ENCODE measurements around the gene DNASE1L2. TPM values are rescaled to one million over a fixed set of nuclear protein-coding genes. Genes with fewer than 3 reads are reported as not detected.
A peak's percentile ranks its signal among the peaks of the same experiment; 100 is the strongest.

Gene DNASE1L2
- total and polyA plus RNA-seq, 5 donors from 2014 or later, result 0.37 TPM; not detected in 4

DNA sequence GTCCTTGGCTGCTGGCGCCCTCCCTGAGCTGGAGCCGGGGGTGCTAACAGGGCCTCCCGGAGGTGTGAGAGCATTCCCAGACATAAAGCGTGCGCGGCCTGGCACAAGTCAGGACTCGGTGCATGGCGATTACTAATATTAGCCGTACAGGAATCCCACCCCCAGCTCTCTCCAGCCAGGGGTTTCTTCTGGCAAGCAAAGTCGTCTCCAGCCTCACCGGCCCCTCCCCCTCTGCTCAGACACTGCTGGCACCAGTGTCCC, 44.9 kb upstream of the DNASE1L2 start:
- peaks cover 0 to 7% (median 2%) of the 10 kb centered on the region in 4 donors for H3K4me1 Mint-ChIP-seq
- Histone ChIP-seq H3K4me1 (ENCODE audit: control insufficient read depth, insufficient read depth, low read length, poor library complexity, severe bottlenecking) (peaks cover 13% of the 10 kb centered on the region), H3K27ac (ENCODE audit: insufficient read depth, low read length, poor library complexity, severe bottlenecking) (no peak overlapping the region), H3K4me3 (ENCODE audit: low read depth, low read length) (no peak overlapping the region), H3K36me3 (ENCODE audit: control insufficient read depth, insufficient read depth, low read length) (no peaks in the 10 kb centered on the region), H3K9me3 (ENCODE audit: control insufficient read depth in 2 of 2, low read length in 2 of 2) (no peaks in the 10 kb centered on the region), H3K27me3 (ENCODE audit: control insufficient read depth, insufficient read depth, low read length) (peaks cover 2% of the 10 kb centered on the region)
- H3K27me3 Mint-ChIP-seq, result peaks cover 8% of the 10 kb centered on the region
- DNase-seq, result no peak
- H3K4me3 Mint-ChIP-seq, result peak overlapping the region in 1 of 4 donors; percentile 33
- no peak overlapping the region for H3K27ac Mint-ChIP-seq
- no peak for ATAC-seq (ENCODE audit: low read depth in 2 of 2)
- H3K9me3 Mint-ChIP-seq, result no peaks in the 10 kb centered on the region
- H3K36me3 Mint-ChIP-seq, result no peaks in the 10 kb centered on the region

DNA sequence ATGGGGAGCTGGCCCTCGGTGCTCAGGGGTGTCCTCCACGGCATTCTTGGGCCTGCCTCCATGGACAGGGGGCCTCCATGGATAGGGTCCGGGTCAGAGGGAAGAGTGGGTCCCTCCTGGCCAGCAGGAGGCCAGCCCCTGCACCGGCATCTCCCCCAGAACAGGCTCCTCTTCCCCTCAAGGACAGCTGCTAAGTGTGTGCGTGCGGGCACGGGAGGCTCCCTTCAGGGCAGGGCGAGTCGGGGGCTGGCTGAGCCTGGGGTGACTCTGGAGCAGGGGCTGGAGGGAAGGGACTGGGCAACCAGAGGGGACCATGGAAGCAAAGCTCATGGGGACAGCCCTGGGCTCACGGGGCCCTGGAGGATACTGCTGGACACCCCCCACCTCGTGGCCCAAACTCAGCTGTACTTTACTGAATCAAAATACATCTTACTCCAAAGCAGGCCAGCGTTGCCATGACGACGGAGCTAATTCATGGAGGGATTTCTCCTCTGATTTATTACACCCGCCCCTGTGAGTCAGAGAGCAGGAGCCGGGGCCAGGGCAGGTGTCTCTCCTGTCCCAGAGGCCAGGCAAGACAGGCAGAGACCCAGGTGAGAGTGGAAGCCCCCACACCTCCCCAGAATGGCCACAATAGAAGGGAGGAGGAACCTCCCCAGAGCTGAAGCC, 41.9 kb upstream of the DNASE1L2 start:
- Histone ChIP-seq H3K27ac (ENCODE audit: insufficient read depth, low read length, poor library complexity, severe bottlenecking) (no peak overlapping the region), H3K9me3 (ENCODE audit: control insufficient read depth in 2 of 2, low read length in 2 of 2) (no peaks in the 10 kb centered on the region), H3K27me3 (ENCODE audit: control insufficient read depth, insufficient read depth, low read length) (peaks cover 12% of the 10 kb centered on the region), H3K4me1 (ENCODE audit: control insufficient read depth, insufficient read depth, low read length, poor library complexity, severe bottlenecking) (peaks cover 20% of the 10 kb centered on the region), H3K4me3 (ENCODE audit: low read depth, low read length) (no peak overlapping the region), H3K36me3 (ENCODE audit: control insufficient read depth, insufficient read depth, low read length) (no peaks in the 10 kb centered on the region)
- DNase-seq, result no peak
- H3K27ac Mint-ChIP-seq, result peak overlapping the region in 1 of 3 donors; percentile 52
- H3K4me1 Mint-ChIP-seq, result peaks cover 0 to 11% (median 2%) of the 10 kb centered on the region in 4 donors
- H3K36me3 Mint-ChIP-seq, result no peaks in the 10 kb centered on the region
- no peaks in the 10 kb centered on the region for H3K9me3 Mint-ChIP-seq
- ATAC-seq (ENCODE audit: low read depth in 2 of 2), result no peak
- peaks cover 28% of the 10 kb centered on the region for H3K27me3 Mint-ChIP-seq
- H3K4me3 Mint-ChIP-seq, result no peak overlapping the region

DNA sequence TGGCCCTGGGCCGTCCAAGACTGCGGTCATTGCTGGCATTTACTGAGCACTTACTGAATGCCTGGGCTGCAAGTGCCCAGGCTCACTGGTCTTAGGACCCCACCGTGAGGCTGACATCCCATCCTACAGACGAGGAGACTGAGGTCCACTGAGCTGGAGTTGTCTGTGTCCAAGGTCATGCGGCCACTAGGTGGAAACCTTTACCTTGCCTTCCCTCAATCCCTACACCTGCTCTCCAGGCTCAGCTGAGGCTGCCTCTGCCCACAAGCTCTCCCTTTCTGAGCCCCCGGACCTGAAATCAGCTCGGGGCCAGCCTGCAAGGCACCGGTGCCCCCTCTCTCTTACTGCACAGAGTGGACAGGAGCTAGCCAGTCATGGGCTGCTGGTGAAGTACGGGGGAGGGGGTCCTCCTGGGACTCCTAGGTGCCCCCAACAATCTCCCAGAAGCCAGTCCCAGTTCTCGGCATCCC, 41.4 kb upstream of the DNASE1L2 start:
- Histone ChIP-seq H3K4me3 (ENCODE audit: low read depth, low read length) (no peak overlapping the region), H3K36me3 (ENCODE audit: control insufficient read depth, insufficient read depth, low read length) (no peaks in the 10 kb centered on the region), H3K4me1 (ENCODE audit: control insufficient read depth, insufficient read depth, low read length, poor library complexity, severe bottlenecking) (peaks cover 20% of the 10 kb centered on the region), H3K27ac (ENCODE audit: insufficient read depth, low read length, poor library complexity, severe bottlenecking) (no peak overlapping the region), H3K27me3 (ENCODE audit: control insufficient read depth, insufficient read depth, low read length) (peaks cover 12% of the 10 kb centered on the region), H3K9me3 (ENCODE audit: control insufficient read depth in 2 of 2, low read length in 2 of 2) (no peaks in the 10 kb centered on the region)
- ATAC-seq (ENCODE audit: low read depth in 2 of 2) (peak; percentile 62 to 76), DNase-seq (peak; percentile 41 to 76 (median 63))
- no peaks in the 10 kb centered on the region for H3K36me3 Mint-ChIP-seq
- H3K9me3 Mint-ChIP-seq, result no peaks in the 10 kb centered on the region
- peak overlapping the region in 3 of 4 donors; percentile 59 to 77 (median 72) for H3K4me3 Mint-ChIP-seq
- peaks cover 31% of the 10 kb centered on the region for H3K27me3 Mint-ChIP-seq
- peak overlapping the region in 1 of 3 donors; percentile 52 for H3K27ac Mint-ChIP-seq
- H3K4me1 Mint-ChIP-seq, result peaks cover 0 to 11% (median 2%) of the 10 kb centered on the region in 4 donors

DNA sequence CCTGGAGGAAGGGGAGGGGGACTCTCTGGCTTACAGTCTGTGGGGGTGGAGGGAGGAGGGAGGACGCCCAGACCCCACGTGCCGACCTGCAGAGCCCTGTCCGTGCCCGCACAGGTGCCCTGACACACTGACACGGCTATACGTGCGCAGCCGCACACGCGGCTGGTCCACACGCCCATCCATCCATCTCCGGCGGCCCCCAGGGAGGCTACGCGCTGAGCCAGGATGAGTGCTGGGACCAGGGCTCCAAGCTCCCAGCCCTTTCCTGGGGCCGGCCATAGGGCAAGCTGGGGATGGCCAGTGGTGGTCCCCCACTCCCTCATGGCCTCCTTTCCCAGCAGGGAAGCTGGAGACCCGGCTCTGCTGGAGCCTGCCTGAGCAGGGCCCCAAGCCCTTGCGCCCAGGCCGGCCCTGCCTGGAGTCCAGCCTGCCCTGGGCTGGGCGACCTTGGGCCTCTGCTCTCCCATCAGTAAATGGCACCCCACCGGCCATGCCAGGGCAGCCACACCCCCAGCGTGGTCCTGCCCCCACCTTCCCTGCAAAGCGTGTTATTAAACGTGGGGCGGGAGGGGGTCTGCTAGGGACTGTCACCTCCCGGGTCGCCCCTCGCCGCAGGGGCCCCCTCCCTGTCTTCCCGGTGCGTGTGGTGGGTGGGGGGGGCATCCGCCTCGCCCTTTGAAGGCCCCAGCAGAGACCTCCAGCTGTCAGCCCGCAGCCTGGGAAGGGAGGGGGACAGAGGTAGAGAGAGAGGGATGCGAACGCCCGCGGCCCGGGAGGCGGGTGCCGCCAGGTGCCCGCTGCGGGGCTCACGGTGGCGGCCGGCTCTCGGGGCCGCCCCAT, 40.7 kb upstream of the DNASE1L2 start:
- Mint-ChIP-seq H3K9me3 (no peaks in the 10 kb centered on the region), H3K36me3 (no peaks in the 10 kb centered on the region), H3K4me1 (peaks cover 0 to 11% (median 2%) of the 10 kb centered on the region in 4 donors), H3K27me3 (peaks cover 38% of the 10 kb centered on the region), H3K27ac (no peak overlapping the region), H3K4me3 (peak overlapping the region in 1 of 4 donors; percentile 38)
- no peak overlapping the region for H3K27ac ChIP-seq (ENCODE audit: insufficient read depth, low read length, poor library complexity, severe bottlenecking)
- peaks cover 12% of the 10 kb centered on the region for H3K27me3 ChIP-seq (ENCODE audit: control insufficient read depth, insufficient read depth, low read length)
- H3K9me3 ChIP-seq (ENCODE audit: control insufficient read depth in 2 of 2, low read length in 2 of 2), result no peaks in the 10 kb centered on the region
- ATAC-seq (ENCODE audit: low read depth in 2 of 2), result no peak
- peaks cover 20% of the 10 kb centered on the region for H3K4me1 ChIP-seq (ENCODE audit: control insufficient read depth, insufficient read depth, low read length, poor library complexity, severe bottlenecking)
- no peak for DNase-seq
- H3K36me3 ChIP-seq (ENCODE audit: control insufficient read depth, insufficient read depth, low read length), result no peaks in the 10 kb centered on the region
- H3K4me3 ChIP-seq (ENCODE audit: low read depth, low read length), result no peak overlapping the region

DNA sequence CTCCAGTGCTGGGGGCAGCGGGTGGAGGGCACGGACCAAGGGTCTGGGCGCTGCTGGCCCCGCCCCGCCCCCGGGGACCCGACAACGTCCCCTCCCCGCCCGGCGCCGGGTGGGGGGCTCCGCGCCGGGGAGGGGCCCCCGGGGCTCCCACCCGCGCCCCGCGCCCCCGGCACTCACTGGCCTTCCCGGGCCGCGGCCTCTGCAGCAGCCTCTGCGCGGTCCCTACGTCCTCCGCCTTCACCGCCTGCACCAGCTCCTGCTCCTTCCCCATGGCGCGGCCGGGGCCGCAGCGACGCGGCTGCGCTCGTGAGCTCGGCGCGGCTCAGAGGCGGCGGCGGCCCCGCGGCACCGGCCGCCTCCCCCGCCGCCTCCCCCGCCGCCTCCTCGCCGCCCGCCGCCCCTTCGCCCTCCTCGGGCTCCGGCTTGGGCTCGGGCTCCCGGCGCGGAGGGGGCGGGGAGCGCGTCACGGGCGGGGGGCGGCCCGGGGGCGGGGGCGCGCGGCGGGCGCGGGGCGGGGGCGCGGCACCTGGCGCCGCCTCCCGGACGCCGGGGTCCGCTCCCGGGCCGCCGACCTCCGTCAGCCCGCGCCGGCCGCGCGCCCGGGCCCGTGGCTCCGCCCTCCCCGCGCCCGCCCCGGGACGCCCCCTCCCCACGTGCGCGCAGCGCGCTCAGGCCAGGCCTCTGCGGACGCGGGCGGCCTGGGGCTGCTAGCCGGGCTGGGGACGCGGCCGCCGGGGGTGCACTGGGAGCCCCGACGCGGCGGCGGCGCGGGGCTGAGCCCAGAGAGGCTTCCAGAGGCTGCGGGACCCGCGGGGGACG, 39.9 kb upstream of the DNASE1L2 start, which contains the start of gene CASKIN1:
Gene CASKIN1 (minus strand): TSS at position 444 of the 819 bp plus-strand sequence. CDS start 173 bp downstream, at position 271.
- Histone ChIP-seq H3K4me1 (ENCODE audit: control insufficient read depth, insufficient read depth, low read length, poor library complexity, severe bottlenecking) (peaks cover 20% of the 10 kb centered on the region), H3K27ac (ENCODE audit: insufficient read depth, low read length, poor library complexity, severe bottlenecking) (no peak within 1 kb of the TSS), H3K4me3 (ENCODE audit: low read depth, low read length) (no peak within 1 kb of the TSS), H3K27me3 (ENCODE audit: control insufficient read depth, insufficient read depth, low read length) (peaks cover 12% of the 10 kb centered on the region), H3K9me3 (ENCODE audit: control insufficient read depth in 2 of 2, low read length in 2 of 2) (no peaks in the 10 kb centered on the region), H3K36me3 (ENCODE audit: control insufficient read depth, insufficient read depth, low read length) (no peaks in the 10 kb centered on the region)
- Mint-ChIP-seq H3K4me1 (peaks cover 0 to 11% (median 2%) of the 10 kb centered on the region in 4 donors), H3K27ac (no peak within 1 kb of the TSS), H3K4me3 (peak within 1 kb of the TSS; percentile 48 to 59 (median 57)), H3K36me3 (no peaks in the 10 kb centered on the region), H3K27me3 (peaks cover 38% of the 10 kb centered on the region), H3K9me3 (no peaks in the 10 kb centered on the region)
- DNase-seq, result no peak
- ATAC-seq (ENCODE audit: low read depth in 2 of 2), result no peak

DNA sequence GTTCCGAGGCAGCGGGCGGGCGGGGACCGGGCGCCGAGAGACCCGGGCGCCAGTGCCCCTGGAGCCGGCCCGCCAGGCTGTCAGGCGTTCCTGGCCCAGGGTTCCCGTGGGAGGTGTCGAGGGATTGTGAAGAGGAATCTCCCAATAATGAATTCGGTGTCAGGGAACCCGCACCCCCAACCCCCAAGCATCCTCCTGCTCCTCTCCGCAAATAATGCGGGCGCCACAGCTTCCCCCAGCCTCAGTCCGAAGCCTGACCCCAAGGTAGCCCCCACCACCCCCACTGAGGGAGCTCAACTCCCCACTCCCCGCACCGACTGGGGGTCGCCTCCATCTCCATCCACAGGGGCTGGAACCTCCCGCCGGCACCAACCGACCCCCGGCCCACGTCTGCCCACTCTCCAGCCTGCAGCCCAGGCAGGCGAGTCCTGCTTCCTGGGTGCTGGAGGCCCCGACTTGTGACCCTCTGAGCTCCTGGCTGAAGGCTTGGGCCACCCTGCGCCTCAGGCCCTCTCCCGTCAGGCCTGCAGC, 39.2 kb upstream of the DNASE1L2 start:
- H3K9me3 ChIP-seq (ENCODE audit: control insufficient read depth in 2 of 2, low read length in 2 of 2), result no peaks in the 10 kb centered on the region
- Mint-ChIP-seq H3K27me3 (peaks cover 38% of the 10 kb centered on the region), H3K36me3 (no peaks in the 10 kb centered on the region), H3K4me1 (peaks cover 0 to 11% (median 2%) of the 10 kb centered on the region in 4 donors), H3K27ac (no peak overlapping the region), H3K4me3 (peak overlapping the region; percentile 48 to 59 (median 57)), H3K9me3 (no peaks in the 10 kb centered on the region)
- H3K4me3 ChIP-seq (ENCODE audit: low read depth, low read length), result no peak overlapping the region
- no peaks in the 10 kb centered on the region for H3K36me3 ChIP-seq (ENCODE audit: control insufficient read depth, insufficient read depth, low read length)
- peaks cover 20% of the 10 kb centered on the region for H3K4me1 ChIP-seq (ENCODE audit: control insufficient read depth, insufficient read depth, low read length, poor library complexity, severe bottlenecking)
- H3K27me3 ChIP-seq (ENCODE audit: control insufficient read depth, insufficient read depth, low read length), result peaks cover 12% of the 10 kb centered on the region
- ATAC-seq (ENCODE audit: low read depth in 2 of 2) (no peak), DNase-seq (no peak)
- H3K27ac ChIP-seq (ENCODE audit: insufficient read depth, low read length, poor library complexity, severe bottlenecking), result no peak overlapping the region

DNA sequence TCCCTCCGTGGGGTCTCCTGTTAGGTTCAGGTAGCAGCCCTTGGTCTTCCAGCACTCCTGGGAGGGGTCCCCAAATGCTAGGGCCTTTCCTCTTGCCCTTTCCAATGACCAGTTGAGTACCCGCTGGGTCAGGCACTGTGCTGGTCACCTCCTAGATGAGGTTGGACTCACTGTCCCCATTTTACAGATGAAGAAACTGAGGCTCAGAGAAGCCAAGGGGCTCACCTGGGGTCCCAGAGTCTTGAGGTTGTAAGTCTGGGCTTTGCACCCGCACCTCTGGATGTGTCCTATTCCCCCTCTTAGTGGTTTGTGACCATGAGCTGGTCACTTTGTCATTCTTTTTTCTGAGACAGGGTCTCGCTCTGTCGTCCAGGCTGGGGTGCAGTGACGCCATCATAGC, 38.5 kb upstream of the DNASE1L2 start:
- Histone ChIP-seq H3K4me1 (ENCODE audit: control insufficient read depth, insufficient read depth, low read length, poor library complexity, severe bottlenecking) (peaks cover 20% of the 10 kb centered on the region), H3K9me3 (ENCODE audit: control insufficient read depth in 2 of 2, low read length in 2 of 2) (no peaks in the 10 kb centered on the region), H3K4me3 (ENCODE audit: low read depth, low read length) (no peak overlapping the region), H3K27ac (ENCODE audit: insufficient read depth, low read length, poor library complexity, severe bottlenecking) (no peak overlapping the region), H3K36me3 (ENCODE audit: control insufficient read depth, insufficient read depth, low read length) (no peaks in the 10 kb centered on the region), H3K27me3 (ENCODE audit: control insufficient read depth, insufficient read depth, low read length) (peaks cover 12% of the 10 kb centered on the region)
- no peak for DNase-seq
- no peak for ATAC-seq (ENCODE audit: low read depth in 2 of 2)
- Mint-ChIP-seq H3K4me1 (peaks cover 0 to 11% (median 2%) of the 10 kb centered on the region in 4 donors), H3K27ac (no peak overlapping the region), H3K9me3 (no peaks in the 10 kb centered on the region), H3K36me3 (no peaks in the 10 kb centered on the region), H3K4me3 (peak overlapping the region; percentile 52 to 83 (median 61)), H3K27me3 (peaks cover 42% of the 10 kb centered on the region)
